Measurements from ENCODE around the gene MC1R. TPM values are rescaled to one million over a fixed set of nuclear protein-coding genes. Genes with fewer than 3 reads are reported as not detected.

MC1R gene
- total and polyA plus RNA-seq, 10 of the 15 experiments (the other 5 are each of a cell fraction or from before 2014, with no cell fraction given): 0.06 to 2.3 (median 0.45) TPM

DNA sequence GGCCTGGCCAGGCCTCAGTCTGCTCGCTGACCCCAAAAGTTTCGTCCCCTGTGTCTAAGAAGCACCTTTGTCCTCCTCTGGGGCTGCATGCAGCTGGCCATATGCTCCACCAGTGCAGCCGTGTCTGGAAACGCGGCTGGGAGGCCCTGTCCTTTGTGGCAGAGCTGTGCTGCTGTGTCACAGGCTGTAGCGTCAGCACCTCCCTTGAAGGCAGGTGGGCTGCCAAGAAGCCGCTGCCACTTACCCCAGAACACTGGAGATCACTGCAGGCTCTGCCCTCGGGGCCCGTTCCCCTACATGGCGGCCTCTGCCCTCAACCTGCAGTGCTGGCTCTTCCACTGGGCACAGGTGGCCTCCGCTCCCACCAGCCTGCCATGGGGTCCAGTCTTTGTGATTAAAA is 15.7 kb upstream of the MC1R start:
- no peak overlapping the region for H2AFZ ChIP-seq (ENCODE audit: control insufficient read depth, low read depth, low read length)
- H3K27ac ChIP-seq (ENCODE audit: control insufficient read depth, insufficient read depth): no peak overlapping the region
- no peak for DNase-seq (ENCODE audit: low read depth, low spot score)
- H3K36me3 ChIP-seq (ENCODE audit: control insufficient read depth in 2 of 2, insufficient read depth in 2 of 2, low read length in 1 of 2): peaks cover 19 to 33% of the 10 kb centered on the region in 2 experiments; a peak in 3 of 4 replicates
- no peaks in the 10 kb centered on the region; the same call in 2 of the 3 replicates for H3K9me3 ChIP-seq (replicated peaks; ENCODE audit: control insufficient read depth, insufficient read depth, low read length)
- in situ Hi-C loops (cut with MboI) (no loop called here), intact Hi-C loops (cut with micrococcal nuclease; ENCODE audit: unreplicated experiment) (no loop called here)
- CTCF ChIA-PET: no interaction called here
- no peaks in the 10 kb centered on the region for H4K20me1 ChIP-seq (ENCODE audit: control insufficient read depth, insufficient read depth)
- no peak overlapping the region for H3K4me2 ChIP-seq (ENCODE audit: control insufficient read depth, insufficient read depth)
- FAIRE-seq: no peak
- H3K9ac ChIP-seq (ENCODE audit: control insufficient read depth, insufficient read depth, low read length): no peak overlapping the region
- POLR2A ChIA-PET: no interaction called here
- SMC1A ChIA-PET (ENCODE audit: uncharacterized antibody, unreplicated experiment): no interaction called here
- no peaks in the 10 kb centered on the region for H3K27me3 ChIP-seq (replicated peaks in 1 of 2; ENCODE audit: control insufficient read depth in 2 of 2, insufficient read depth in 2 of 2, low read length in 1 of 2)
- no TSS peak for BruUV-seq (replicated peaks)
- H3K4me3 ChIP-seq: no peak overlapping the region
- H3K79me2 ChIP-seq (ENCODE audit: control insufficient read depth, insufficient read depth, low read length): no peaks in the 10 kb centered on the region
- TF ChIP-seq SUPT20H (IDR thresholded peaks at IDR 0.05; ENCODE audit: borderline replicate concordance, control insufficient read depth, low read depth, low read length): no peak
- TF ChIP-seq JUND (IDR thresholded peaks at IDR 0.05; ENCODE audit: low read depth, low read length): no peak
- TF ChIP-seq, protein P1, sequence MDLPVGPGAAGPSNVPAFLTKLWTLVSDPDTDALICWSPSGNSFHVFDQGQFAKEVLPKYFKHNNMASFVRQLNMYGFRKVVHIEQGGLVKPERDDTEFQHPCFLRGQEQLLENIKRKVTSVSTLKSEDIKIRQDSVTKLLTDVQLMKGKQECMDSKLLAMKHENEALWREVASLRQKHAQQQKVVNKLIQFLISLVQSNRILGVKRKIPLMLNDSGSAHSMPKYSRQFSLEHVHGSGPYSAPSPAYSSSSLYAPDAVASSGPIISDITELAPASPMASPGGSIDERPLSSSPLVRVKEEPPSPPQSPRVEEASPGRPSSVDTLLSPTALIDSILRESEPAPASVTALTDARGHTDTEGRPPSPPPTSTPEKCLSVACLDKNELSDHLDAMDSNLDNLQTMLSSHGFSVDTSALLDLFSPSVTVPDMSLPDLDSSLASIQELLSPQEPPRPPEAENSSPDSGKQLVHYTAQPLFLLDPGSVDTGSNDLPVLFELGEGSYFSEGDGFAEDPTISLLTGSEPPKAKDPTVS (IDR thresholded peaks at IDR 0.05; ENCODE audit: low read depth, low read length): no peak
- TF ChIP-seq NBN (IDR thresholded peaks at IDR 0.05): no peak
- no peak; the same call in 1 of the 2 replicates for TF ChIP-seq POLR2A (IDR thresholded peaks at IDR 0.05; ENCODE audit: low read depth, low read length)
- TF ChIP-seq MYC (IDR thresholded peaks at IDR 0.05; ENCODE audit: insufficient read depth, insufficient read length, insufficient replicate concordance, low read length, severe bottlenecking): no peak
- TF ChIP-seq, protein P2, sequence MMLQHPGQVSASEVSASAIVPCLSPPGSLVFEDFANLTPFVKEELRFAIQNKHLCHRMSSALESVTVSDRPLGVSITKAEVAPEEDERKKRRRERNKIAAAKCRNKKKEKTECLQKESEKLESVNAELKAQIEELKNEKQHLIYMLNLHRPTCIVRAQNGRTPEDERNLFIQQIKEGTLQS (IDR thresholded peaks at IDR 0.05; ENCODE audit: borderline replicate concordance, extremely low read depth, low read depth, low read length): no peak
- TF ChIP-seq, protein P3, sequence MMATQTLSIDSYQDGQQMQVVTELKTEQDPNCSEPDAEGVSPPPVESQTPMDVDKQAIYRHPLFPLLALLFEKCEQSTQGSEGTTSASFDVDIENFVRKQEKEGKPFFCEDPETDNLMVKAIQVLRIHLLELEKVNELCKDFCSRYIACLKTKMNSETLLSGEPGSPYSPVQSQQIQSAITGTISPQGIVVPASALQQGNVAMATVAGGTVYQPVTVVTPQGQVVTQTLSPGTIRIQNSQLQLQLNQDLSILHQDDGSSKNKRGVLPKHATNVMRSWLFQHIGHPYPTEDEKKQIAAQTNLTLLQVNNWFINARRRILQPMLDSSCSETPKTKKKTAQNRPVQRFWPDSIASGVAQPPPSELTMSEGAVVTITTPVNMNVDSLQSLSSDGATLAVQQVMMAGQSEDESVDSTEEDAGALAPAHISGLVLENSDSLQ (IDR thresholded peaks at IDR 0.05): no peak
- RAD21 ChIA-PET (ENCODE audit: unreplicated experiment): no interaction called here
- H3K4me1 ChIP-seq (ENCODE audit: control insufficient read depth, insufficient read depth, low read length): no peaks in the 10 kb centered on the region
- ATAC-seq: no peak
- 97% methylated on average over 10 of the region's 11 CpGs for WGBS (ENCODE audit: insufficient coverage, insufficient replicate concordance, low lambda C conversion rate, missing lambda C conversion rate)
